Kidney glomerular epithelial cell (primary cell): ENCODE data around the gene RGR.
A peak's percentile ranks its signal among the peaks of the same experiment; 100 is the strongest.
"Not testable (repeated sequence)": the region's sequence is repeated elsewhere in the genome, so short reads cannot be mapped to it uniquely, and the experiment has no call there.

Experiments
- DNase-seq: peaks from one replicate; lab custom pipeline; 2025; lab: John Stamatoyannopoulos, UW

RGR gene

DNA sequence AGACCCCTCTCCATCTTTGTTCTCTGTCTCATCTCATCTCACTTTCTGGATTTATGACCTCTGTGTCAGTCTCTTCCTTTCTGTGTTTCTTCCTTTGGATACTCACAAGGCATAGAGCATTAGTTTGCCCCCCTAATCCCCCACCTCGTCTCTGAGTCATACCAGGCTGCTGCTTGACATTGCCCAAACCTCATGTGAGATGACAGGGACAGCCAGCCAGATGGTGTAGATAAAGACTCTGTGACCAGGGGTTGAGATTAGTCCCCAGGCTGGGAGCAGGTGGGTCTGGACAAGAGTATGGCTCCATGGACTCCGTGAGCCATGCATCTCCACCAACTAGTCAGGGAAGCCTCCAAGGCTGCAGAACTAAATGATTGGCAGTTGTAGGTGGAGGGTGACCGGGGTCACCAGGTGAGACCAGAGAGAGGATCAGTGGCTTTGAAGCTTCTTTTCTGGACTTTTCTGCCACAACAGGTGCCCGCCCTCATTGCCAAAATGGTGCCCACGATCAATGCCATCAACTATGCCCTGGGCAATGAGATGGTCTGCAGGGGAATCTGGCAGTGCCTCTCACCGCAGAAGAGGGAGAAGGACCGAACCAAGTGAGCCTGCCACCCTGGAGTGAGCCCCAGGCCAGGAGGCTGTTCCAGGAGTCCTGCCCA lies 13.3 kb downstream of the RGR start:
- no peak for DNase-seq

- no peak for DNase-seq
Observed at GRCh38 chr10:84261236-84261915, 16.5 kb downstream of the RGR start.

- no peak for DNase-seq
Observed at GRCh38 chr10:84262190-84262956, 17.5 kb downstream of the RGR start.

DNA sequence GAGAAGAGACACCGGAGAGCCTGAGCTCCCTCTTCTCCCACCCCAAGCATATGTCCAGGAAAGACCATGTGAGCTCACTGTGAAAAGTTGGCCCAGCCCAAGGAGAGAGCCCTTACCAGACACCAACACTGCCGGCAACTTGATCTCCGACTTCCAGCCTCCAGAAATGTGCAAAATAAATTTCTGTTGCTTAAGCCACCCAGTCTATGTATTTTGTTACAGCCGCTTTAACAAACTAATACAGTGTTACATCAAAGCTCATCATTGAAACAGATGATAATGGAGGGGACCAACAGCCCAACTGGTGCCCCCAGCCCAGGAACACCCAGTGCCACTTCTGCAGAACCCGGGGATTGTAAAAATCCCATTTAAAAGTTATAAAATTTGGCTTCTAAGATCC lies 18.9 kb downstream of the RGR start:
- DNase-seq = no peak

- DNase-seq = peak; percentile 57
Observed at GRCh38 chr10:84264611-84265141, 19.8 kb downstream of the RGR start.

DNA sequence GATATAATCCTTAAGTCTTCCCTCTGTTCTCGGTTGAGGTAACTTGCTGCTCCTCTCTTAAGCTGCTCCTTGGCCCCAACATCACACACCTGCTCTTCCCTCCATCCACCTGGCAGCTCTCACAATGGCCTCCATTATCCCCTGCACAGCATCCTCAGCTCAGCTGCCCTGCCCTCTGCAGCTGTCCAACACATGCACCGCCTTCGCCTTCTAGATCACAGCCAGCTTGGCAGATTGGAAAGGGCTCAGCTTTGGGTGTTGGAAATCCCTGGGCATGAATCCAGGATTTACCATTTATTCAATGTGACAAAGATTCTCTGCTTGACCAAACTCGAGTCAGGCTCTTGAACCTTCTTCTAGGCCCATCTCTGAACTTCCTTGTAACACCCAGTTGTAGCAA lies 20.6 kb downstream of the RGR start:
- no peak for DNase-seq

DNA sequence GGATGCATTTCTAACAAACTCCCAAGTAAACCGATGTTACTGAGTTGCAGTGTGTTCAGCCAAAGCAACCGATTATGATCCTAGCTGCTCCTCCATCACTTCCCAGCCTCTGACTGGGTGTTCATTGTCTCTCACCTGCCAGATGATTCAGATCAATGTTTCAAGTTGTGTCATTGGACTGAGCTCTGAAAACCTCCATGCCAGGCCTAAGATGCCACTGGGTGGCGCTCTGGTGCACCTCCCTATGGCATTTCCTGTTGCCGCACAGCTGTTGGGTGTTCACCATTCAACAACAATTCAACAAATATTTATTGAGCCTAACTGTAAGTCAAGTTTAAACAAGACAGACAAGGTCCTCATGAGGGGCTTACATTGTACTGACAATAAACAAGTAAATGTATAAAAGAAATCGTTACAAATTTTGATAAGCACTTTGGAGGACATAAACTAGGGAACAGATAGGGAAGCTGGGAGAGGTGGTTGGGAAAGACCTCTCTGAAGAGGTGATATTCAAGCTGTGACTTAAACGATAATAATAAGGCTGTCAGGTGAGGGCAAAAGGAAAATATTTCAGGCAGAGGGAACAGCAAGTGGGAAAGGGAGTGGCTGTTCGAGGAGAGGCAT lies 22.8 kb downstream of the RGR start:
- DNase-seq = peak; percentile 5

DNA sequence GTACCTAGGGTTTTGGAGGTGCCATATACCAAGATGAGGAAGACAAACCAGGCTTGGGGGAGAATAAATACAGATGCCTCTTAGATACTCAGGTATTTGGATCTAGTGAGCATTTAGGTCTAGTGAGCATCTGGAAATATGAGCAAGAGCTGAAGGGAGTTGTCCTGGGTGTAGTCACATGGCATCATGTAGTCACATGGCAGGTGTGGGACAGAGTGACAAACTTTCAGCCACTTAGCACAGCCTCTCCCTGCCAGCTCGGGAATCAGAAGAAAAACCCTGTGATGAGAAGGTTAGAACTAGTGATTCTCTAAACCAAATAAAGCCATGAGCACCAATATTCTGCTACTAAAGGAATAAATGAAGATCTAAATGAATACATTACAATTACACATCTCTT lies 24.3 kb downstream of the RGR start:
- DNase-seq = no peak

- DNase-seq = peak; percentile 9
Observed at GRCh38 chr10:84269773-84270172, 24.9 kb downstream of the RGR start.

- DNase-seq = no peak
Observed at GRCh38 chr10:84270708-84271107, 25.9 kb downstream of the RGR start.

DNA sequence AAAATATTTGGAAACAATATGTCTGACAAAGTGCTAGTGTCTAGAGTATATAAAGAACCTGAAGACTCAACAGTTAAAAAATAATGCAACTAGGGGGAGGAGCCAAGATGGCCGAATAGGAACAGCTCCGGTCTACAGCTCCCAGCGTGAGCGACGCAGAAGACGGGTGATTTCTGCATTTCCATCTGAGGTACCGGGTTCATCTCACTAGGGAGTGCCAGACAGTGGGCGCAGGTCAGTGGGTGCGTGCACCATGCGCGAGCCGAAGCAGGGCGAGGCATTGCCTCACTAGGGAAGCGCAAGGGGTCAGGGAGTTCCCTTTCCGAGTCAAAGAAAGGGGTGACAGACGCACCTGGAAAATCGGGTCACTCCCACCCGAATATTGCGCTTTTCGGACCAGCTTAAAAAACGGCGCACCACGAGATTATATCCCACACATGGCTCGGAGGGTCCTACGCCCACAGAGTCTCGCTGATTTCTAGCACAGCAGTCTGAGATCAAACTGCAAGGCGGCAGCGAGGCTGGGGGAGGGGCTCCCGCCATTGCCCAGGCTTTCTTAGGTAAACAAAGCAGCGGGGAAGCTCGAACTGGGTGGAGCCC lies 35.1 kb downstream of the RGR start:
- not testable (repeated sequence) for DNase-seq

- no peak for DNase-seq
Observed at GRCh38 chr10:84286695-84287094, 41.8 kb downstream of the RGR start.

DNA sequence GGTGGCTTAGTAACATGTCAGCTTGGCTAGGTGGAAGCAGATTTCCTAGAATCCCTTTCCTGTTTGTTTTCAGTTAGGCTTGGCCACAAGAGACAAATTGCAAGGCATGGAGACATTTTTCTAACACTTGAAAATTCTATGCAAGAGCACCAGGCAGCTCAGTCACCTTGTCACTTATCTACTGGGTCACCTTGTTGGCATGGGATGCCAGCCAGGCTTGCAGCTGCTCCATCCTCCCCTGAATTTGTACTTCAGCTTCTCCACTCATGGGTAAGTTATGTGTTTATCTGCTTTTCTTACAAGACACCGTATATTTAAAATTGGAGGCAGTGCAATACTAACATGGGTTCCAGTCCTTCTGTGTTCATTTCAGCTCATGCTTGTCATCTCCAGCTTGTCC lies 43.3 kb downstream of the RGR start:
- DNase-seq = no peak

GRCh38 chr10:84289521-84290200 lies 44.8 kb downstream of the RGR start:
- DNase-seq = no peak

DNA sequence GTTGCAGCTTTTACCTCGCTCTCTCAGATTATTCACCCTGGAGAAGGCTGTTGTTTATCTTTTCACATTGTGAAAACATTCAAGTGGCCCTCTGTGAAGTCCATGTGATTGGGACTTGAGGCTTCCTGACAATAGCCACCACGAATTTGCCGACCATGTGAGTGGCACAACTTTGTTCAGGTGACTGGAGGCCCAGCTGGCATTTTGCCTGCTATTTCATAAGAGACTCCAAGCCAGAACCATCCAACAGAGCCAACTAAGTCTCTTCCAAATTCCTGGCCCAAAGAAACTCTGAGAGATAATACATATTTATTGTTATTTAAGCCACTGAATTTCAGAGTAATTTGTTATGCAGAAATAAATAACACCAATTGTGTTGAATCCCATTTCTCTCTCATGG lies 45.4 kb downstream of the RGR start:
- DNase-seq = no peak

- DNase-seq = peak; percentile 39
Observed at GRCh38 chr10:84291384-84291783, 46.5 kb downstream of the RGR start.

- no peak for DNase-seq
Observed at GRCh38 chr10:84292502-84292901, 47.6 kb downstream of the RGR start.

- no peak for DNase-seq
Observed at GRCh38 chr10:84293171-84293570, 48.3 kb downstream of the RGR start.

DNA sequence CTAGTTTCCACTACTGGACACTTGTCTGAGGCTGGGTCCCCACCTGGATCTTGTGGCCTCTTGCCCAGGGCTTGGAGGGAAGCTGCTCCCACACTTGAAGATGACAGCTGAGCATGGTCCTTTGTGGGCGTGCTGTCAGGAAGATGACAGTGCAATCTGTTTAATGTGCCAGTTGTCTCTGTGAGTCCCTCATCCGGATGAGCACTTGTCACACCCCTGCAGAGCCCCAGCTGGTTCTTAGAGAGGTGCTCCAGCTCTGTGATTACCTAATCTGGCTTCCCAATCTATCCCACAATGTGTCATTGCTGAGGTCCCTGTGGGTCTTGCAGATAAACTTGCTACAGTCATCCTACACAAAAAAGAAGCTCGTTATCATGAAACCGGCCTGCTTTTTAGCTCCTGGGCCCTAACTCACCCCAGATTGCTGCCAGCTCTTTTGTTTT lies 48.7 kb downstream of the RGR start:
- DNase-seq = no peak

- DNase-seq = no peak
Observed at GRCh38 chr10:84294766-84295447, 50.1 kb downstream of the RGR start.
